ENCODE data around the gene XRCC4. TPM values are rescaled to one million over a fixed set of nuclear protein-coding genes. Genes with fewer than 3 reads are reported as not detected.
A peak's percentile ranks its signal among the peaks of the same experiment; 100 is the strongest.

Gene XRCC4
- total RNA-seq, 1 experiment from 2014 or later, result 10.8 TPM

DNA sequence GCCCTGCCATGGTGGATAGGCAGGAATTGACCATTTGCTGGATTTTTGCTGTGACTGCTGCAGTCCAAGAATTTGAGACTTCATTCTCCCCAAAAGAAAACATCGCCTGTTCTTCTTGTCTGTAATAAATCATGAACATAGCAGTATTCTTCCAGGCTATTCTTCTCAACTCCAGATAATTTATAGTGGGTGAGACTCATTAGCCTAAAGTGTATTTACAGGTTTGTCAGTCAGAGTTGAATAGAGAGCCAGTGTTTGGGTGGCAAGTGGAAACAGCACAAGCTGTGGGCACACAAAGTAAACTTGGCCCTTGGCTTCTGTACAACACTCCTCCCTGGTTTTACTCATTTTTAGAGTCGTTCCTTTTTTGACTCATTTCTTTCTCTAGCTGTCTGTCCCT, 266.0 kb downstream of the XRCC4 start:
- H4K20me1 ChIP-seq (ENCODE audit: control insufficient read depth, insufficient read depth, insufficient read length), result no peaks in the 10 kb centered on the region
- H3K27me3 ChIP-seq (ENCODE audit: insufficient read depth, low read length), result no peaks in the 10 kb centered on the region
- H2BK5ac ChIP-seq (ENCODE audit: insufficient read length, low read length), result no peak overlapping the region
- H4K8ac ChIP-seq (replicated peaks; ENCODE audit: insufficient read length, low read depth, low read length), result no peak overlapping the region
- no peak overlapping the region for H3K4ac ChIP-seq (ENCODE audit: low read depth, low read length)
- no peak overlapping the region for H4K91ac ChIP-seq (ENCODE audit: insufficient read length, low read depth, low read length)
- no peak overlapping the region for H2BK20ac ChIP-seq (ENCODE audit: low read depth, low read length, poor library complexity, severe bottlenecking)
- no peak overlapping the region for H2BK12ac ChIP-seq (ENCODE audit: insufficient read length, low read depth, low read length)
- H3T11ph ChIP-seq (ENCODE audit: low read length), result no peak overlapping the region
- H3K9ac ChIP-seq (ENCODE audit: extremely low read depth, insufficient read length, low read length), result no peak overlapping the region
- no peak overlapping the region for H3K14ac ChIP-seq (ENCODE audit: insufficient read depth, low read length)
- peaks cover 12% of the 10 kb centered on the region for H3K9me3 ChIP-seq (ENCODE audit: control insufficient read depth, low read depth, low read length)
- H3K23ac ChIP-seq (ENCODE audit: insufficient read length, low read depth, low read length), result no peak overlapping the region
- no peaks in the 10 kb centered on the region for H3K79me2 ChIP-seq (ENCODE audit: insufficient read depth, low read length)
- no peak for DNase-seq
- H3K56ac ChIP-seq (ENCODE audit: insufficient read length, low read depth, low read length), result no peak overlapping the region
- H3K27ac Mint-ChIP-seq, result 0 out of 7 replicates have a peak overlapping the region, but pooled peaks of 1 of the 3 experiments have one; percentile 2
- no CpG with 5 or more reads among the region's 2 CpGs for WGBS (ENCODE audit: extremely low coverage, insufficient read length, low lambda C conversion rate)
- no peak overlapping the region for H2AK5ac ChIP-seq (ENCODE audit: insufficient read length, low read length)
- peaks cover 16 to 18% of the 10 kb centered on the region in 2 experiments for H3K4me1 Mint-ChIP-seq
- H3K27me3 Mint-ChIP-seq (ENCODE audit: low read depth), result no peaks in the 10 kb centered on the region
- no peaks in the 10 kb centered on the region for H3K23me2 ChIP-seq (ENCODE audit: insufficient read length, low read depth, low read length, poor library complexity, severe bottlenecking)
- H3K9me3 Mint-ChIP-seq, result peaks cover 13 to 23% of the 10 kb centered on the region in 2 experiments
- no peak overlapping the region for H2BK120ac ChIP-seq (ENCODE audit: low read depth, low read length, poor library complexity, severe bottlenecking)
- H3K4me1 ChIP-seq (ENCODE audit: insufficient read depth, low read length), result peaks cover 3% of the 10 kb centered on the region; the same call in 1 of the 2 replicates
- H2BK15ac ChIP-seq (ENCODE audit: low read depth, low read length), result no peak overlapping the region
- H2AFZ ChIP-seq (ENCODE audit: low read length), result no peak overlapping the region
- no peak overlapping the region for H3K18ac ChIP-seq (ENCODE audit: insufficient read length, low read depth, low read length)
- no peak overlapping the region for H3K27ac ChIP-seq (ENCODE audit: insufficient read length, low read depth, low read length)
- peaks cover 13 to 18% (median 18%) of the 10 kb centered on the region in 3 experiments for H3K36me3 Mint-ChIP-seq (ENCODE audit: insufficient read depth in 1 of 3, low read depth in 3 of 3)
- no peak overlapping the region for H3K4me3 Mint-ChIP-seq
- no peak overlapping the region for H4K5ac ChIP-seq (ENCODE audit: insufficient read length, low read depth, low read length)
- no peak overlapping the region for H3K4me2 ChIP-seq (ENCODE audit: insufficient read depth, insufficient read length, low read length)
- no peaks in the 10 kb centered on the region for H3K79me1 ChIP-seq (ENCODE audit: insufficient read depth, low read depth, low read length, poor library complexity, severe bottlenecking)
- TF ChIP-seq, protein P1, sequence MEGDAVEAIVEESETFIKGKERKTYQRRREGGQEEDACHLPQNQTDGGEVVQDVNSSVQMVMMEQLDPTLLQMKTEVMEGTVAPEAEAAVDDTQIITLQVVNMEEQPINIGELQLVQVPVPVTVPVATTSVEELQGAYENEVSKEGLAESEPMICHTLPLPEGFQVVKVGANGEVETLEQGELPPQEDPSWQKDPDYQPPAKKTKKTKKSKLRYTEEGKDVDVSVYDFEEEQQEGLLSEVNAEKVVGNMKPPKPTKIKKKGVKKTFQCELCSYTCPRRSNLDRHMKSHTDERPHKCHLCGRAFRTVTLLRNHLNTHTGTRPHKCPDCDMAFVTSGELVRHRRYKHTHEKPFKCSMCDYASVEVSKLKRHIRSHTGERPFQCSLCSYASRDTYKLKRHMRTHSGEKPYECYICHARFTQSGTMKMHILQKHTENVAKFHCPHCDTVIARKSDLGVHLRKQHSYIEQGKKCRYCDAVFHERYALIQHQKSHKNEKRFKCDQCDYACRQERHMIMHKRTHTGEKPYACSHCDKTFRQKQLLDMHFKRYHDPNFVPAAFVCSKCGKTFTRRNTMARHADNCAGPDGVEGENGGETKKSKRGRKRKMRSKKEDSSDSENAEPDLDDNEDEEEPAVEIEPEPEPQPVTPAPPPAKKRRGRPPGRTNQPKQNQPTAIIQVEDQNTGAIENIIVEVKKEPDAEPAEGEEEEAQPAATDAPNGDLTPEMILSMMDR (conservative IDR thresholded peaks at IDR 0.05), result no peak
